K562 (cell line): ENCODE measurements around the gene KCP. TPM values are rescaled to one million over a fixed set of nuclear protein-coding genes. Genes with fewer than 3 reads are reported as not detected.

Experiments
- CTCF ChIP-seq, 3 experiments: IDR thresholded peaks in 2 of 3; conservative IDR thresholded peaks in 1 of 3; 2 replicates each; pipeline ENCODE4 v1.5.1; 2011 to 2012; ENCODE audit warnings: low read length in 3 of 3, mild to moderate bottlenecking in 3 of 3, control low read depth in 2 of 3, improper control_type of control experiment in 1 of 3, inconsistent platforms in 1 of 3, low read depth in 1 of 3, mixed read lengths in 1 of 3, moderate library complexity in 1 of 3; ENCODE audit not compliant: insufficient read depth in 2 of 3
- FIP1L1 ChIP-seq: fragments of 200-400 bp; formaldehyde crosslinking; IDR thresholded peaks from 2 replicates; pipeline ENCODE4 v1.6.1; 2018; ENCODE audit warnings: mild to moderate bottlenecking, low read depth, low read length; ENCODE audit not compliant: poor library complexity, severe bottlenecking
- GABPB2 ChIP-seq: fragments of 250-450 bp; sonication (Bioruptor Pico); conservative IDR thresholded peaks from 2 replicates; pipeline ENCODE4 v1.5.1; 2021; ENCODE audit warnings: mild to moderate bottlenecking
- SREBF1 ChIP-seq: fragments of 150-350 bp; IDR thresholded peaks from 2 replicates; pipeline ENCODE4 v1.6.1; 2014; ENCODE audit warnings: antibody characterized with exemption, low read depth, low read length, borderline replicate concordance
- STAT5A ChIP-seq: IDR thresholded peaks from 2 replicates; pipeline ENCODE4 v1.6.1; 2012; ENCODE audit warnings: low read length, inconsistent platforms, borderline replicate concordance
- ZFPM2 ChIP-seq: fragments of 250-450 bp; sonication (Bioruptor Pico); IDR thresholded peaks from 2 replicates; pipeline ENCODE4 v1.5.1; 2022; ENCODE audit warnings: mild to moderate bottlenecking
- polyA plus RNA-seq, 8 experiments: library from polyadenylated mRNA; depleted of rRNA in 4 of 8; stranded (reverse) in 5 of 8; unstranded in 3 of 8; fragments of >200 nt; fragmentation: Nextera tagmentation in 2 of 8; fragmentation: Illumina TruSeq in 1 of 8; extraction: Ambion mirVana in 2 of 8; extraction: Trizol in 1 of 8; gene quantifications; 2 replicates each; pipeline versions ENCODE4 v1.2.1 to v1.2.3, GENCODE V29; 2011 to 2014; ENCODE audit warnings: inconsistent platforms in 1 of 8, missing spikeins in 1 of 8
- total RNA-seq, 7 experiments: library from RNA; depleted of rRNA in 6 of 7; stranded (reverse); fragments of >200 nt in 6 of 7; fragmentation: Illumina TruSeq in 2 of 7; extraction: Trizol in 2 of 7; gene quantifications; 2 replicates each; pipeline versions ENCODE4 v1.2.1 to v1.2.3, GENCODE V29; 2011 to 2021; ENCODE audit warnings: low replicate concordance in 1 of 7
- TF ChIP-seq, protein P1 (sequence below): IDR thresholded peaks from 2 replicates; pipeline ENCODE4 v1.6.1; 2011; ENCODE audit warnings: borderline replicate concordance, low read depth, mild to moderate bottlenecking, moderate library complexity, low read length; ENCODE audit not compliant: insufficient read depth, poor library complexity, severe bottlenecking

Gene KCP
- total and polyA plus RNA-seq, 9 of the 15 experiments (the other 6 are each of a cell fraction or from before 2014, with no cell fraction given): 0.06 to 0.17 (median 0.12) TPM; not detected in 3

GRCh38 chr7:128946936-128947830 lies 36.7 kb upstream of the KCP start (continued):
- no peak for TF ChIP-seq GABPB2
- TF ChIP-seq SREBF1: no peak
- TF ChIP-seq STAT5A: no peak
- TF ChIP-seq, protein P1, sequence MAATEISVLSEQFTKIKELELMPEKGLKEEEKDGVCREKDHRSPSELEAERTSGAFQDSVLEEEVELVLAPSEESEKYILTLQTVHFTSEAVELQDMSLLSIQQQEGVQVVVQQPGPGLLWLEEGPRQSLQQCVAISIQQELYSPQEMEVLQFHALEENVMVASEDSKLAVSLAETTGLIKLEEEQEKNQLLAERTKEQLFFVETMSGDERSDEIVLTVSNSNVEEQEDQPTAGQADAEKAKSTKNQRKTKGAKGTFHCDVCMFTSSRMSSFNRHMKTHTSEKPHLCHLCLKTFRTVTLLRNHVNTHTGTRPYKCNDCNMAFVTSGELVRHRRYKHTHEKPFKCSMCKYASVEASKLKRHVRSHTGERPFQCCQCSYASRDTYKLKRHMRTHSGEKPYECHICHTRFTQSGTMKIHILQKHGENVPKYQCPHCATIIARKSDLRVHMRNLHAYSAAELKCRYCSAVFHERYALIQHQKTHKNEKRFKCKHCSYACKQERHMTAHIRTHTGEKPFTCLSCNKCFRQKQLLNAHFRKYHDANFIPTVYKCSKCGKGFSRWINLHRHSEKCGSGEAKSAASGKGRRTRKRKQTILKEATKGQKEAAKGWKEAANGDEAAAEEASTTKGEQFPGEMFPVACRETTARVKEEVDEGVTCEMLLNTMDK: peak; percentile 66
- TF ChIP-seq ZFPM2 (CRISPR knock-in tag): no peak
- TF ChIP-seq CTCF (IDR thresholded peaks at IDR 0.05 in 2 of 3, conservative IDR thresholded peaks at IDR 0.05 in 1 of 3; ENCODE audit: insufficient read depth in 2 of 3, low read depth in 1 of 3, low read length in 3 of 3): peak; percentile 50 to 60 (median 51)
- peak; percentile 49 for TF ChIP-seq FIP1L1
- TF ChIP-seq, all 486 proteins: peak for 7
